ENCODE measurements around the gene STPG3. TPM values are rescaled to one million over a fixed set of nuclear protein-coding genes. Genes with fewer than 3 reads are reported as not detected.

Gene STPG3
- polyA plus RNA-seq, 1 of the 3 experiments (the other 2 are of a cell fraction): not detected

DNA sequence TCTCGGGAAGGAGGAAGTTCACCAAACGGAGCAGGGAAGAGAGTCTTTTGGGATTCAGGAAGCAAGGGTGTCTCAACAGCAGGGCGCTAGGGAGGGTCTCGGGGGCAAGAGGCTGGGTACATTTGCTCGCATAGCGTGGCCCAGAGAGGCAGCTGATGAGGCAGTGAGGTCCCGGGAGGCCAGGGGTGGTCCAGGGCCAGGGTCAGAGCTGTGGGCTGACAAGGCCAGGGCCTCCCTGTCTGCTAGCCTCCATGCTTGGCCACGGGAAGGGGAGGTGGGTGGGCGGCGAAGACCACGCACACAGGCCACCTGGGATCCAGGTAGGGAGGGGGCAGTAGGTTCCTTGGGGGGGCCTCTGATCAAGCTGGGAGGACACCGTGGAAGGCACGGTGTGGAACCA, 39.6 kb upstream of the STPG3 start:
- peaks cover 17% of the 10 kb centered on the region for H3K79me2 ChIP-seq (ENCODE audit: insufficient read depth)
- H3K4me2 ChIP-seq: no peak overlapping the region
- DNase-seq: no peak
- no peaks in the 10 kb centered on the region for H3F3A ChIP-seq (replicated peaks; ENCODE audit: insufficient read depth)
- H3K9me3 ChIP-seq: no peaks in the 10 kb centered on the region
- H3K9me2 ChIP-seq: no peaks in the 10 kb centered on the region
- ChIA-PET CTCF (interaction anchor here (1.2 to 3.6 kb wide), 3 partner anchors 16 to 89 kb away, joined by 3 to 13 read pairs (median 4); partner anchors contain the start of gene RNF224), POLR2A (no interaction called here)
- peaks cover 0 to 14% of the 10 kb centered on the region in 2 experiments for H3K36me3 ChIP-seq (replicated peaks in 1 of 2; ENCODE audit: control insufficient read depth in 1 of 2, insufficient read depth in 2 of 2, low read length in 1 of 2)
- no peak overlapping the region for H3K27ac ChIP-seq (ENCODE audit: low read depth in 2 of 2, low read length in 1 of 2)
- no peak overlapping the region for H3K4me3 ChIP-seq (ENCODE audit: low read depth in 2 of 2, low read length in 1 of 2)
- H3K9ac ChIP-seq: no peak overlapping the region
- WGBS (ENCODE audit: low lambda C conversion rate): 92% methylated on average over 10 of the region's 13 CpGs
- no peaks in the 10 kb centered on the region for H3K27me3 ChIP-seq (ENCODE audit: insufficient read depth)
- no peak for TF ChIP-seq RAD21 (IDR thresholded peaks at IDR 0.05; ENCODE audit: low read length)
- no peak for TF ChIP-seq FOXM1 (IDR thresholded peaks at IDR 0.05; ENCODE audit: low read depth)
- no peak for TF ChIP-seq GATA2 (CRISPR knock-in tag; IDR thresholded peaks at IDR 0.05)
- TF ChIP-seq NFIC (IDR thresholded peaks at IDR 0.05; ENCODE audit: borderline replicate concordance): no peak
- no peak for TF ChIP-seq EP300 (IDR thresholded peaks at IDR 0.05; ENCODE audit: borderline replicate concordance in 1 of 2, low read depth in 1 of 2, low read length in 1 of 2)
- TF ChIP-seq TEAD4 (IDR thresholded peaks at IDR 0.05; ENCODE audit: borderline replicate concordance, insufficient read depth): no peak
- no peak for TF ChIP-seq TCF12 (IDR thresholded peaks at IDR 0.05)
- TF ChIP-seq, protein P1, sequence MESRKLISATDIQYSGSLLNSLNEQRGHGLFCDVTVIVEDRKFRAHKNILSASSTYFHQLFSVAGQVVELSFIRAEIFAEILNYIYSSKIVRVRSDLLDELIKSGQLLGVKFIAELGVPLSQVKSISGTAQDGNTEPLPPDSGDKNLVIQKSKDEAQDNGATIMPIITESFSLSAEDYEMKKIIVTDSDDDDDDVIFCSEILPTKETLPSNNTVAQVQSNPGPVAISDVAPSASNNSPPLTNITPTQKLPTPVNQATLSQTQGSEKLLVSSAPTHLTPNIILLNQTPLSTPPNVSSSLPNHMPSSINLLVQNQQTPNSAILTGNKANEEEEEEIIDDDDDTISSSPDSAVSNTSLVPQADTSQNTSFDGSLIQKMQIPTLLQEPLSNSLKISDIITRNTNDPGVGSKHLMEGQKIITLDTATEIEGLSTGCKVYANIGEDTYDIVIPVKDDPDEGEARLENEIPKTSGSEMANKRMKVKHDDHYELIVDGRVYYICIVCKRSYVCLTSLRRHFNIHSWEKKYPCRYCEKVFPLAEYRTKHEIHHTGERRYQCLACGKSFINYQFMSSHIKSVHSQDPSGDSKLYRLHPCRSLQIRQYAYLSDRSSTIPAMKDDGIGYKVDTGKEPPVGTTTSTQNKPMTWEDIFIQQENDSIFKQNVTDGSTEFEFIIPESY (IDR thresholded peaks at IDR 0.05; ENCODE audit: borderline replicate concordance, low read depth): no peak
- TF ChIP-seq, protein P2, sequence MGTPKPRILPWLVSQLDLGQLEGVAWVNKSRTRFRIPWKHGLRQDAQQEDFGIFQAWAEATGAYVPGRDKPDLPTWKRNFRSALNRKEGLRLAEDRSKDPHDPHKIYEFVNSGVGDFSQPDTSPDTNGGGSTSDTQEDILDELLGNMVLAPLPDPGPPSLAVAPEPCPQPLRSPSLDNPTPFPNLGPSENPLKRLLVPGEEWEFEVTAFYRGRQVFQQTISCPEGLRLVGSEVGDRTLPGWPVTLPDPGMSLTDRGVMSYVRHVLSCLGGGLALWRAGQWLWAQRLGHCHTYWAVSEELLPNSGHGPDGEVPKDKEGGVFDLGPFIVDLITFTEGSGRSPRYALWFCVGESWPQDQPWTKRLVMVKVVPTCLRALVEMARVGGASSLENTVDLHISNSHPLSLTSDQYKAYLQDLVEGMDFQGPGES (IDR thresholded peaks at IDR 0.05; ENCODE audit: low read depth, low read length): no peak
- no peak for TF ChIP-seq TAF1 (IDR thresholded peaks at IDR 0.05; ENCODE audit: borderline replicate concordance, low read depth, low read length)
- TF ChIP-seq, protein P3, sequence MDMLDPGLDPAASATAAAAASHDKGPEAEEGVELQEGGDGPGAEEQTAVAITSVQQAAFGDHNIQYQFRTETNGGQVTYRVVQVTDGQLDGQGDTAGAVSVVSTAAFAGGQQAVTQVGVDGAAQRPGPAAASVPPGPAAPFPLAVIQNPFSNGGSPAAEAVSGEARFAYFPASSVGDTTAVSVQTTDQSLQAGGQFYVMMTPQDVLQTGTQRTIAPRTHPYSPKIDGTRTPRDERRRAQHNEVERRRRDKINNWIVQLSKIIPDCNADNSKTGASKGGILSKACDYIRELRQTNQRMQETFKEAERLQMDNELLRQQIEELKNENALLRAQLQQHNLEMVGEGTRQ (IDR thresholded peaks at IDR 0.05; ENCODE audit: borderline replicate concordance, low read depth, low read length): no peak
- no peak for TF ChIP-seq SIN3A (IDR thresholded peaks at IDR 0.05; ENCODE audit: borderline replicate concordance, low read depth, low read length)
- TF ChIP-seq FOXJ3 (CRISPR knock-in tag; IDR thresholded peaks at IDR 0.05): no peak
- TF ChIP-seq RXRA (IDR thresholded peaks at IDR 0.05; ENCODE audit: borderline replicate concordance, low read depth): no peak
- no peaks in the 10 kb centered on the region for H4K20me1 ChIP-seq (ENCODE audit: insufficient read depth)
- no peak overlapping the region for H2AFZ ChIP-seq (ENCODE audit: low read depth)
- H3K4me1 ChIP-seq (ENCODE audit: control insufficient read depth in 1 of 2, insufficient read depth in 2 of 2, low read depth in 1 of 2, low read length in 1 of 2): peaks cover 3 to 7% of the 10 kb centered on the region in 2 experiments

Data from SK-N-SH (cell line).